ENCODE measurements around the gene CEACAM6.

CEACAM6 gene

GRCh38 chr19:41801031-41801430 is 45.7 kb downstream of the CEACAM6 start:
- no peak for DNase-seq

DNA sequence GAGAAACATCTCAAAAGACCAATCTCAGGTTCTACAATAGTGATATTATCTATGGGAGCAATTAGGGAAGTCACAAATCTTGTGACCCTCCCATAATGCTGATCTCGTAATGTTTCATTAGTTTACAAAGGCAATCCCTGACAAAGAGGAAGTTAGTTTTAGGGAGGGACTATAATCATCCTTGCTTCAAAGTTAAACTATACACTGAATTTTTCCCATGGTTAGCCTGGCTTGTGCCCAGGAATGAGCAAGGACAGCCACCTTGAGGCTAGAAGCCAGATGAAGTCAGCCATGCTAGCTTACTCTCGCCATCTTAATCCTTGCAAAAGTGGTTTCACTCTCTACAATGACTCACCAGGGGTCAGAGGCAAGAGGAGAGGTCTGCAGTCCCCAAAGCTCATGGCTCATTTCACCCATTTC is 46.5 kb downstream of the CEACAM6 start:
- peak; percentile 30 to 76 for DNase-seq

DNA sequence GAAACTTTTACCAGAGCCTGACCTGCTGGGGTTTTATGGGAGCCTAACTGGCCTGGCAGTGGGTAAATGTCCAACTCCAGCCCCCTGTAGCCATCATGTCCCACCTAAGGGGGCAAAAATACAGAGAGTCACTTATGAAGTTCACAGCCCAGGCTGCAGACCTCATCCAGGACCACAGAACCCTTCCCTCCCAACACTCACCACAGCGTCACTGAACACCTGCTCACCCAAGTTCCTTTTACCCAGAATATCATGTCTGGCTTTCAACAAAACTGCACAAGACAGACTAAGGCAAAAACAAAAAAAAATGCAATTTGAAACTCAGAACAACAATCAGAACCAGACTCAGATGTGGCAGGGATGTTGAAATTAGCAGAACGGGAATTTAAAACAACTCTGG is 47.4 kb downstream of the CEACAM6 start:
- no peak for DNase-seq

GRCh38 chr19:41804336-41804735 is 49.0 kb downstream of the CEACAM6 start:
- DNase-seq, result no peak

- no peak for DNase-seq
Observed at GRCh38 chr19:41807176-41807575, 51.8 kb downstream of the CEACAM6 start.

- no peak for DNase-seq
Observed at GRCh38 chr19:41808663-41809566, 53.6 kb downstream of the CEACAM6 start.

DNA sequence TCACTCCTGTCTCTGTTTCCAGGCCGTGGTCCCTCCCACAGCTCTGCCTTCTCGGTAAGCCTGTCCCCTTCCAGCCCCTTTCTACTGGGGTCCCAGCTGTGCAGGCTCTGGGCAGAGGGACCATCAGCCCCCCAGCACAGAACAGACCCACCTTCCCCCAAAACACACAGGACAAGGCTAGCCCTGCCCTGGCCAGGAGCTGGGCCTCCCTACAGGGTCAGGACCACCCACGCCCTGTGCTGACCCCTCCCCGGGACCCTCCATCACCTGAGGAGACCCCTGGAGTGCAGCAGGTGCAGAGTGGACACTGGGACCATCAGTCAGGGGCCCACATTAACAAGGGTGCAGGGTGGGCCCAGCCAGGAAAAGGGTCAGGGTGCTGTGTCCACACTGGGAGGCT is 55.0 kb downstream of the CEACAM6 start:
- DNase-seq, result no peak

DNA sequence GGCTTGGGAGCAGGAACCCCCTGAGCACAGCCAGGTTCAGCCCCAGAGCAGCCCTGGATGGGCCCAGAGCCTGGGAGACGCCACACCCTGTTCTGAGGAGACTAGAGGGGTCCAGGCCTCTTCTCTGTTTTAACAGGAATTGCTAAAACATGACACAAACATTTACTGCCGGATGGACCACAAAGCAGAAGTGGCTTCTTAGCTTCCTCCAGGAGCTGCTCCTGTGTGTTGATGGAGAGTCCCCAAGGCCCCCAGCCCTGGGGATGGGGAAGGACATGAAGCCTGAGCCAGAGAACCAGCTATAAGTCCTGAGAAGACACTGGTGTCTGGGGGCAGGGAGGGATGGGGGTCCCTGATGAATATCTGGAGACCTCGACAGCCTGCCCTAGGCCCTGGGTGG is 55.7 kb downstream of the CEACAM6 start:
- peak; percentile 70 to 76 for DNase-seq

DNA sequence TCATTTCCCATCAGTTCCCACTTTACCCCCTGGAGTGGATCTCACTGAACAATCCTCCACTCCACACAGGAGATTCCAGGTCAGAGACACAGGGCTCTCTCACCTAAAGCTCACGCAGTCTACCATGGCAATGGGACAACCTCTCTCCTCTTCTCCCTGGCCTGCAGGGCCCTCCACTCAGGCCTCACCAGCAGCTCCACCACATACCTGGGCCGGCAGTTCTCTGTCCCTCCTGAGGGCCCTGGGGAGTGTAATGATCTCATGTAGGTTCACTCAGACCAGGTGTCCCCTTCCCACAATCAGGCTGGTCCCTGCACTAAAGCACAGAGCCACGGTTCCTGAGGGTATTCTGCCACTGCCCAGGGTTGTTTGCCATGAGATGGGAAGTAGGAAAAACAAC is 56.7 kb downstream of the CEACAM6 start:
- DNase-seq, result no peak

GRCh38 chr19:41813911-41814310 is 58.6 kb downstream of the CEACAM6 start:
- no peak for DNase-seq

DNA sequence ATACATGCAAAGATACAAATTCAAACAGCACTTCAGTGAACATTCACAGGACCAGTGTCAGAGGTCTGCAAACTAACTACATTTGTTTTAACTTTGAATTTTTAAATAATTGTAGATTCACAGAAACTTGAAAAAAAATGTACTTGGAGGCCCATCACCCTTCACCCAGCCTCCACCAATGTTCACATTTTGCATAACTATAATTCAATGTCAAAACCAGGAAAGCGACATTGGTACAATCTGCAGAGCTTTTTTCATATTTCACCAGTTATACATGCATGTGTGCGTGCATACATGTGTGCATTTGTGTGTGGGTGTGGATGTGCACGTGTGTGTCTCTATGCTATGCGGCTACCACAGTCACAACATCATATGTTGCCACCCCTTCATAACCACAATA is 60.0 kb downstream of the CEACAM6 start:
- DNase-seq, result no peak

DNA sequence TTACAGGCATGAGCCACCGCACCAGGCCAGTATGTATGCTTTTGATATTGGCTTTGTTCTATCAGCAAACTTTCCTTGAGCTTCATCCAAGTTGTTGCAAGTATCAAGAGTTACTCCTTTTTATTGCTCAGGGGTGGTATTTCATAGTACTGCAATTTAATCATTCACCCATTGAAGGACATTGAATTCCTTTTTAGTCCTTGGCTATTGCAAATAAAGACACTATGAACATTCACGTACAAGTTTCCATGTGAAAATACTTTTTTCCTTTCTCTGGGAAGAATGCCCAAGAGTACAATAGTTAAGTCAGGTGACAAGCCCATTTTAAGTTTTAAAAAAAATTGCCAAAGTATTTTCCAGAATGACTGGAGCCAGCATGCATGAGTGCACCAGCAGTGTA is 61.4 kb downstream of the CEACAM6 start:
- no peak for DNase-seq

- peak; percentile 68 to 75 for DNase-seq
Observed at GRCh38 chr19:41821003-41821735, 65.8 kb downstream of the CEACAM6 start.
